ENCODE results near the gene HORMAD2.
A peak's percentile ranks its signal among the peaks of the same experiment; 100 is the strongest.

Gene HORMAD2, protein sequence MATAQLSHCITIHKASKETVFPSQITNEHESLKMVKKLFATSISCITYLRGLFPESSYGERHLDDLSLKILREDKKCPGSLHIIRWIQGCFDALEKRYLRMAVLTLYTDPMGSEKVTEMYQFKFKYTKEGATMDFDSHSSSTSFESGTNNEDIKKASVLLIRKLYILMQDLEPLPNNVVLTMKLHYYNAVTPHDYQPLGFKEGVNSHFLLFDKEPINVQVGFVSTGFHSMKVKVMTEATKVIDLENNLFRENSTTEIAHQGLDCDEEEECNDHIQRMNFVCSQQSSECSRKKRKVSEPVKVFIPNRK

DNA sequence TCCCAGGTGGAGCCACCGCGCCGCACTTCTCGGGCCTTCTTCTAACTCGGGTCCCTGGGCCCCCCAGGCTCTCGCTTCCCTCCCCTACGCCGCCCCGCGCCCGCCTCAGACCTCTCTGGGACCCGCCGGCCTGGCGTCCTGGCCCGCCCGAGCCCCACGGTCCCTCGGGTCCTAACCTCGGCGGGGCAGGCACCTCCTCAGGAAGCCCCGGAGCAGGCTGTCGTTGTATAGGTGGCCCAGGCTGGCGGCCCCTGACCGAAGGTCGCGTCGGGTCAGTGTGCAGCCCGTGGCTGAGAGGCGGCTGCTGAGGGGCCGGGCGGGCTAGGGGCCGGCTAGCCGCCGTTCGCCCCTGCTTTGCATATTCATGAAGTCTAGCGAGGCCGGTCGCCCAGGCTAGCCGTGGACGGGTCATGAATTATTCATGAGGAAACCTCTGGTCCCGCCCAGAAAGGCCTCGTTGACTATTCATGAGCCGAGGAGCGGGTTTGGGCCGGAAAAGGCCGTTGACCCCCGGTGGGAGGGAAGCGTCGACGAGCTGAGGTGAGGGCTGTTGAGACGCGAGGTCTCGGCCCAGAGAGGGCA, at the start of gene HORMAD2:
Gene HORMAD2 (plus strand): TSS at position 513 of the 582 bp plus-strand sequence. CDS start 13,489 bp downstream, outside the sequence.
- DNase-seq, result no peak

GRCh38 chr22:30031328-30031727, 48.9 kb upstream of the HORMAD2 start:
- DNase-seq, result no peak

- DNase-seq, result no peak
These were observed 48.4 kb upstream of the HORMAD2 start for GRCh38 chr22:30031764-30032455.

- DNase-seq, result no peak
These were observed 47.1 kb upstream of the HORMAD2 start for GRCh38 chr22:30033137-30033536.

- DNase-seq, result no peak
These were observed 46.4 kb upstream of the HORMAD2 start for GRCh38 chr22:30033901-30034300.

DNA sequence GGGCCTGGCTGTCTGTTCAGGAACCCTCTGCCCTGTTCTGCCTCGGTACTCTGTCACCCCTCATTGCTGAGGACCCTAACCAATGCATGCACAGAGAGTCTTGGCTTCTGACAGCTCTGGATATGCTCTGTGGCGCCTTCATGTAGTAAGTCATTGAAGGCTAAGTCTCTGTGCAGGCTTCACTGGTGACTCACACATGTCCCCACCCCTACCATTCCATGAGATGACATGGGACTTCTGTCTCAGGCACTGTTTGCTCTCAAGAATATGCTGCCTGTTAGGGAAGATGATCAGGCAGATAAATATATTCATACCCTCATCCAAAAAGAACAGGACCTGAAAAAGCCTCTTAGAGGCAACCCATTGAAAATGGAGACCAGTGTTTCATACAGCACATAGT, 43.6 kb upstream of the HORMAD2 start:
- DNase-seq, result no peak

DNA sequence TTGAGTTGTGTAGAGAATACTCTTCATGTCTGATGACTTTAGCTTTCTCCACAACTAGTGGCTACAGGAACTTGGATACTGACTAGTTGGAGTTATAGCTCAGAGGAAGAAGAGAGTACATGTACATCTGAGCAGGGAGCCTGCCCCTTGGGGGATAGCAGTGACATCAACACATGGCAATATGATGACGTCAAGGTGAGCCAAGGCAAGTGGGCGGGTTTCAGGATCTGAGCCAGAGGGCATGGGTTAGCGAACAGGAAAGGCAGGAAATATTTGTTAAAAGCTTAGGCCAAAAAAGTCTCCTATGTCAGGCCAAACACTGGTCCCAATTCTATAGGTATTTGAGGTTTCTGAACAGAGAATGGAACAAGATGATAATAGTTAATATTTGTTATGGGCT, 42.0 kb upstream of the HORMAD2 start:
- no peak for DNase-seq

- DNase-seq, result no peak
These were observed 39.6 kb upstream of the HORMAD2 start for GRCh38 chr22:30040499-30041260.

DNA sequence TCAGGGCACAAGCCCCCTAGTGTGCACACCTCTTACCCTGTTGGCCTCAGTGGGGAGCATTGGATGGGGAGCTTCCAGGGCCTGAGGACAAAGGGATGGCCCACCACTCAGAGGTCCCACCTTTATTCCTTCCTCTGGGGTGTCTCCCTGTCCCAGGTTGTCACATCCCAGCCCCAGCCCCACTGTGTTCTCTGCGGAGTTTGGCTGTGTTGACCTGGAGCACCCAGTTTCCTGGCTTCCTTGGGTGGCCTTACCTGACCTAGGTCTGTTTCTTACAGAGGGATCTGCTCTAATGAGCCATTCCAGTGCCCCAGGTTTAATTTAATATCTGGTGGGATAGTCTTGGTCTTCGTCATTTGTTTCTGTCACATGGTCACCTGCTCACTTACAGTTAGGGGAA, 38.8 kb upstream of the HORMAD2 start:
- DNase-seq, result no peak

DNA sequence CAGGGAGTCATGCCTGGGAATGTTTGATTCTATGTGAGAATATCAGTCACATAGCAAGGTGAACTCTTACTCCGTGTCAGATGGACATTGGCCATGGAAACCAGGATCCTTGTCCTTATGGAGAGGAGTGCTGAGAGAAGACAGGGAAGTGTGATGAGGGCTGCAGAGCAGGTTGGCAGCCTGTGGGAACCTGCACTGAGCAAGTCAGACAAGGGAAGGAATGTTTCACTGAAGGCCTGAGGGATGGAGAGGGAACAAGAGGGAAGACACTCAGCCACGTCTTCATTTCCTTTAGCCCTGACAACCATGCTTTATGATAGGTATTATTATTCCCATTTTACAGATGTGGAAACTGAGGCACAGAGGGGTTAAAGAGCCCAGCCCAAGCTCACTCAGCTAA, 38.4 kb upstream of the HORMAD2 start:
- no peak for DNase-seq

DNA sequence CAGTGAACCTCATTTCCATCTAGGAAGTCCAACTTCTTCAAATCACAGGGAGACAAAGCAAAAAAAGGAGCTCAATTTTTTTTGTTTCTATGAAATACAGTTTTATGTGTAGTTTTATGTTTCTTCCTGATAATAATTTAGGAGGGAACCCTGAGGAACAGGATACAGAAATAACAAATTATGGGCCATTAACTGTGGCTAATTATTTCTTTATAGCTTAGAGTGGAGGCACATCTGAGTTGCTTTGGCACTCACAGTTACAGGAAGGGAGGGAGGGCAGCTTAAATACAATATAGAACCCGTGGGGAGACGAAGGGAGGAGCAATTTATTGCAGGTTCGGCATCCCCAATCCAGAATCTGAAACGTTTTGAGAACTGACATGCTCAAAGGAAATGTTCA, 37.1 kb upstream of the HORMAD2 start:
- no peak for DNase-seq

GRCh38 chr22:30044369-30044768, 35.9 kb upstream of the HORMAD2 start:
- DNase-seq, result no peak

- no peak for DNase-seq
These were observed 35.3 kb upstream of the HORMAD2 start for GRCh38 chr22:30044881-30045493.

DNA sequence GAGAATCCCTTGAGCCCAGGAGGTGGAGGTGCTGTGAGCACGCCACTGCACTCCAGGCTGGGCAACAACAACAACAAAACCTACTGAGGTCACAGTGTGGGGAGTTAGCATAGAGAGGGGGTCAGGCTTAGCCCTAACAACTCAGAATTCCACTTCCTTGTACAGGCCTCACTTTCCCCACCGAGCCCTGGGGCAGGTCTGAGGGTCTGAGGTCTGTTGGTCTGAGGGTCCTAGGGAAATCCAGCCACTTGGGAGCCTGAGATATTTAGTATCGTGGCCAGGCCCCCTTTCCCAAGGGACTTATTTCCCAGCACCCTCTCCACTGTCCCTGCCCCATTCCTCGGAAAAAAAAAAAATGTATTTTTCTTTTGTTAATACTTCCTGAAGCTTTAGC, 34.8 kb upstream of the HORMAD2 start:
- DNase-seq, result no peak

DNA sequence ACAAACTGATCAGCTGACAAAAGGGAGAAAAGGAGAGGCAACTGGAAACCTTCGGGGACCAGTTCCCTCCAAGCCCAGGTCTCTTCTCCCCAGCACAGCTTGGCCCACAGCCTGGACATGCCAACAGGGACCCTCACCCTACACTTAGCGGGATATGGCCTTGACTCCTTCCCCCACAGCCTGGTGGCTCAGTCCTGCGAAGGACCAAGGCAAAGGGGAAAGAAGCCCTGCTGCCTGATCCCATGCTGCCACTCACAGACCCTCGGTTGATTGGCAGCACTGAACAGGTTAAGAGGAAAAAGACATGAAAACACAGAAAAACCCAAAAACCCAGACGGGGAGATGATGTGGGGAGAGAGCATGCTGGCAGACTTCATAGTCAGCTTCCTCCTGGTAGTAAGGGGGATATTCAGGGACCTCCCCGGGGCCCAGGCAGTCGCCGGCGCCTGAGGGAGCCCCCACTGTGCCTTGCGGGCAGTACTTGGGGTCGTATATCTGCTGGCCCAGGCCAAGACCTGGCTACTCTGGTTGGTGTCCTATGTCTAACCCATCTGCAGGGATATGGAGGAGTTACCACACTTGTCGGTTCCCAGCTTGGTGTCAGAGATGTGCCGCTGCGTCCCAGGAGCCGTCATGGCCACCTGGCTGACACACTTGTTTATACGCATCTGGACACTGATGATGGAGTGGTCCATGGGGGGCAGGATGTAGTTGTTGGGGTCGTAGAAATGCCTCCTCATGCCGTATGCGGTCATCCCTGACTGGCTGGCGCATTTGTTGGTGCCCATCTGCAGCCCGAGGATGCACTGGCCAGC, 34.2 kb upstream of the HORMAD2 start:
- no peak for DNase-seq

- no peak for DNase-seq
These were observed 33.4 kb upstream of the HORMAD2 start for GRCh38 chr22:30046716-30047363.

GRCh38 chr22:30047364-30047738, 32.9 kb upstream of the HORMAD2 start:
- DNase-seq, result peak; percentile 84

DNA sequence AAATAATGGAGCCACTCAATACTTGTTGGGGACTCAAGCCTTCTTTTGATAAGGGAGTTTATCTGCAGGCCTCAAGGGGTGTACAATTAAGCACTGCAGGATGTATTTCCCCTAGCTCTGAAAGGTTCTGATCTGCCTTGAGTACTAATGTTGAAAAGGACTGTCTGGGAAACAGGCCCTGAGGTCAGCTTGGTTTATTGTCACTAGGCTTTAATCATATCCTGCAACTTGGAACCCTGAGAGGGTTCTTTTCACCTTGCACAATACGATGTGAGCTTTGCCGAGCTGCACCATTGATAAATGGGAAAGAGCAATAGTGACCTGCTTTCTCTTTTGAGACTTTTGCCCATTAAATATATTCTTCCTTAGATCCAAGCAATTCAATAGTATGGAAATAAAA, 31.6 kb upstream of the HORMAD2 start:
- DNase-seq, result no peak

DNA sequence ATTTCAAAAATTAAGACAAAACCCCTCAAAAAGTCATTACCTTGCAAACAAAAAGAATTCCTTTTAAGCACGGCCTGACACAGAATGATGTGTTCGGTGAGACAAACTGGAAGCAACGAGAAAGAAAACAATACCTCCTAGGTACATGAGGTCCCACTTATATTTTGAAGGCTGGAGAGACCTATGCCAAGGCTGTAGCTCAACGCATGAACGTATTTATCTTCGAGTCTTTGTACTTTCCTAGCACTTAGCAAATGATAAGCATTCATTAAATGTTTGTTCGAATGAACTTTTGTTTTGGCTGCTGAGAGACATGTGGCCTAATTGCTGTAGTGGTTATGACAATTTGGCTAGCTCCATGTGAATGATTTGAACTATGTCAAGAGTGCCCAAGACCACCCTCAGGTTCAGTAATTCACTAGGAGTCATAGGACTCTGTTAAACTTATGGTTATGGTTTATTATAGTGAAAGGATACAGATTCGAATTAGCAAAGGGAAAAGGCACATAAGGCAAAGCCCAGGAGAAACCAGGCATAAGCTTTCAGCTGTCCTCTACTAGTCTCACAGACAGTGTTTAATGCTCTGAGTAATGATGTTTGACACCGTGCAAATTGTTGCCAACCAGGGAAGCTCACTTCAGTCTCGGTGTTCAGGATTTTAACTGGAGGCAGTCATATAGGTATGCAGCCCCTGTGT, 26.0 kb upstream of the HORMAD2 start:
- DNase-seq, result no peak

DNA sequence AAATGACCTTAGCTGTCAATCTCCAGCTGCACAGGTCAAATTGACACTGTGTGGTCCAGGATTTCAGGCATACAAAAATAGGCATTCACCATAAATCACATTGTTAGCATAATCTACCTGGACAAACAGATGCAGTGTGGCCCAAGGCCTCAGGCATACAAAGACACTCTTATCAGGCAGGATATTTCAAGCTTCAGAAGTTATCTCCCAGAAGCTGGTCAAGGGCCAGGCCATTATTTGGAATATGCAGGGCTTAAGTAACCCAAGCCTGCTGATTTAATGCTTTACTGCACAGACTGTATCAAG, 25.5 kb upstream of the HORMAD2 start:
- DNase-seq, result no peak

DNA sequence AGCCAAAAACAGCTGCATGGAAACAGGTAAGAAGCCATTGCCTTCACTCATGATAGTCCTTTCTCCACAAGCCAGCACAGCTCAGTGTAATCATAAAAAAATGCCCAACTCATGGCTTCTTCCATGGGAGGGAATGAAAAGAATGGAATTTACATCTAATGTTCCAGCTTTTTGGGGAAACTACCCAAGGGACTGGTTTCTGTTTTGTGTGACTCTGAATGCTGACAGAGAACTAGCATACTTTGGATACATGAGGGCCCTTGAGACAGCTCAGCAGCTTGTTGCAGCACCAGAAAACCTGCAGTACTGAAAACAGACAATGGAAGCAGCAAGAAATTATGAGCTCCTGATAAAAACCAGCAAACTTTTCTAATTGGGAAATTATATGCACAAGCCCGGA, 24.2 kb upstream of the HORMAD2 start:
- DNase-seq, result no peak

Measured in RPMI8226 (cell line).